ENCODE measurements around the gene NUDCD3.

NUDCD3 gene

DNA sequence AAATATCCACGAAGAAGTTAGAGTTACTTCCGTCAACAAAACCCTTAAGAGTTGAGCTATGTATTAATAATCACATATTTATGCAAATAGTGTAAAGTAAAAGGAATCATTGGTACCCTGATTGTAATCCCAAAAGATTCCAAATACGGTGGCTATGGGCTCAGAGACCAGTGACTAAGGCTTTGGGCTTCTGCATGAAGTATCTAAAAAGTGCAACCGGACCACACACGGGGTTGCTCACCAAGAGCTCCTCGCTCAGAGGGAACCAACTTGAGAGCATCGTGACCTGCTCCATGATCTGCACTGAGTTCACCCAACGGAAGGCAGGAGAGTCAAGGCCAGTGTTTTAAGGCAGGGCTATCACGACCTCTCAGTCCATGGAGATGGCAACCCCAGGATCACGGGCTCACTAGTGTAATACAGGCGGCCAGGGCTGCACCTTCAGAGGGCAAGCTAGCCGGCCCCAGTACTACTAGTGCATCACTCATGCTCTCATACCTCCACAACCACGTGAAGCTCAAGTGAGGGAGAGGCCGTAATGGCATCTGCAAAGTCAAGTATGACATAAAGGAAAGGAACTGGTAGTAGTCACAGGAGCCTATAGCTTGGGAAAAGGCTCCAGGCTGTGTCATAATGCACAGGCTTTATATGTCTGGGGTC lies 87.9 kb downstream of the NUDCD3 start:
- no peaks in the 10 kb centered on the region for H3K9me3 ChIP-seq
- no peak overlapping the region for H3K4me3 ChIP-seq
- H3K27ac ChIP-seq, result no peak overlapping the region
- intact Hi-C loops (cut with DNase I; ENCODE audit: low total_unique reads), result no loop called here
- TF ChIP-seq, protein P1, sequence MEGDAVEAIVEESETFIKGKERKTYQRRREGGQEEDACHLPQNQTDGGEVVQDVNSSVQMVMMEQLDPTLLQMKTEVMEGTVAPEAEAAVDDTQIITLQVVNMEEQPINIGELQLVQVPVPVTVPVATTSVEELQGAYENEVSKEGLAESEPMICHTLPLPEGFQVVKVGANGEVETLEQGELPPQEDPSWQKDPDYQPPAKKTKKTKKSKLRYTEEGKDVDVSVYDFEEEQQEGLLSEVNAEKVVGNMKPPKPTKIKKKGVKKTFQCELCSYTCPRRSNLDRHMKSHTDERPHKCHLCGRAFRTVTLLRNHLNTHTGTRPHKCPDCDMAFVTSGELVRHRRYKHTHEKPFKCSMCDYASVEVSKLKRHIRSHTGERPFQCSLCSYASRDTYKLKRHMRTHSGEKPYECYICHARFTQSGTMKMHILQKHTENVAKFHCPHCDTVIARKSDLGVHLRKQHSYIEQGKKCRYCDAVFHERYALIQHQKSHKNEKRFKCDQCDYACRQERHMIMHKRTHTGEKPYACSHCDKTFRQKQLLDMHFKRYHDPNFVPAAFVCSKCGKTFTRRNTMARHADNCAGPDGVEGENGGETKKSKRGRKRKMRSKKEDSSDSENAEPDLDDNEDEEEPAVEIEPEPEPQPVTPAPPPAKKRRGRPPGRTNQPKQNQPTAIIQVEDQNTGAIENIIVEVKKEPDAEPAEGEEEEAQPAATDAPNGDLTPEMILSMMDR (IDR thresholded peaks at IDR 0.05), result no peak
- no peaks in the 10 kb centered on the region for H3K4me1 ChIP-seq
- H3K27me3 ChIP-seq, result no peaks in the 10 kb centered on the region
- no peak for DNase-seq
- H3K36me3 ChIP-seq, result peaks cover 14 to 62% (median 35%) of the 10 kb centered on the region in 3 donors

DNA sequence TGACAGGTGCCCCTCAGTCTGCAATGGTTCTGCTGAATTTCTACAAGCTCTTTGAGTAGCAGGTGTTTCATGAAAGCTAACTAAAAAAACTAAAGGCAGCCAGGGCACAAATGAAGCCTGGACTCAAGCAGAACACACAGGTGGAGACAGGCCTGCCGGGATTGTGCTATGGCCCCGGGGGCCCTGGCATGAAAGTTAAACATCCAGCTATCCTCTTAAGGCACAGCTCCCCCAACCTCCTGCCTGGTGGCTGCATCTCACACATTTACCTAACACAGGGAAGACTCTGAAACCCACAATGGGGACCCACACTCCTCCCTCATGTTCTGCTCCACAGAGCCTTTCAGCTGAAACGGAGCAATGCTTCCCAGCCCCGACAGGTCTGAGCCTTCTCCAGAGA lies 88.8 kb downstream of the NUDCD3 start:
- Histone ChIP-seq H3K36me3 (peaks cover 14 to 62% (median 38%) of the 10 kb centered on the region in 3 donors), H3K27ac (no peak overlapping the region), H3K27me3 (no peaks in the 10 kb centered on the region), H3K4me3 (no peak overlapping the region), H3K4me1 (no peaks in the 10 kb centered on the region), H3K9me3 (no peaks in the 10 kb centered on the region)
- no peak for DNase-seq
- TF ChIP-seq, protein P1 (IDR thresholded peaks at IDR 0.05), result no peak
- intact Hi-C loops (cut with DNase I; ENCODE audit: low total_unique reads), result no loop called here

DNA sequence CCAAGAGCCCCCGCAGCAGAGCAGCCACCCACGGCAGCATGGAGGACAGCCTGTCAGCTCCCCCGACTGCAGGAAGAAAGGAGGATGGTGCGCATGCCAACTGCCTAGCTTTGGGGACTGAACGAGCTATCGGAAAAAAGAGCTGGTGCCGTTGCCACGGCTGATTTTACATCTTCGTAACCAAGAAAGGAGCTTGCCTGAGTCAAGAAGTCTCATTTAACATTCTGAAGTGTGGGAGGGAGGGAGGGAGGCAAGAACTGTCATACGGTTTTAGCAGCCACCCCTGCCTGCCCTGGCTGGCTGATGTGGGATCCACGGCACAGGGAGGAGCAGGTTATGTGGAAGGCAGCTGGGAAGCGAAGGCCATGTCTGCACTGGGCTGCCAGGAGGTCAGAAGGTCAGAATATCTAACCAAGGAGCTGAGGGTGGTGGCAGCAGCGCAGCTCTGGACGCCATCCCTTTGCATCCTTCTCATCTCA lies 90.4 kb downstream of the NUDCD3 start:
- TF ChIP-seq, protein P1 (IDR thresholded peaks at IDR 0.05), result no peak
- Histone ChIP-seq H3K27ac (no peak overlapping the region), H3K4me1 (no peaks in the 10 kb centered on the region), H3K36me3 (peaks cover 14 to 56% (median 38%) of the 10 kb centered on the region in 3 donors), H3K27me3 (no peaks in the 10 kb centered on the region), H3K4me3 (no peak overlapping the region), H3K9me3 (no peaks in the 10 kb centered on the region)
- intact Hi-C loops (cut with DNase I; ENCODE audit: low total_unique reads), result no loop called here
- DNase-seq, result no peak

DNA sequence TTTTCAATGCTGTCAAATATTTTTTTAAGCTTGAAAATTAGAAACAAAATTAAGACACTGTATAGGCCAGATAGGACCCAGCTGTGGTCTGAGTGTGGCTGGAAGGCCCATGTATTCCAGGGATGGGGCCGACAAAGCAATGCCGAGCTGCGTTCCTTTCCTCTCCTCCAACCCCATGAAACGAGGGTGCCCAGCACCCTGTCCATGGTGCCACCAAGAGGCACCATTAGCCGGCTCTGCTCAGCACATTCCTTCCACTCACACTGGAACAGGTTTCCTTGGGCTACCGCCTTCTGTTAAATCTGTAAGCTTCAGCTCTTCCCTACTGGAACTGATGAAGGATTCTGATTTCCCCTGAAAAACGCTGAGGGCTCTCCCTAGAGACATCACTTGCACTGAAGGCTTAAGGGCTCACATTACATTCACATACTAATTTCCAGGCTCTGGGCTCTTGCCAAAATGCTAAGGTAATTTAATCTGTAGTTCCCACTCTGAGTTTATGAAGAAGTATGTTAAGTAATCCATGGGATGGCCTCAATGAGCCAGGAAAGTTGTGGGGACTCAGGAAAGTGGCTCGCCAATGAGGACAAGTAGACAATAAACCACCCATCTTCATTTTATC lies 91.4 kb downstream of the NUDCD3 start:
- intact Hi-C loops (cut with DNase I; ENCODE audit: low total_unique reads), result no loop called here
- H3K27ac ChIP-seq, result no peak overlapping the region

DNA sequence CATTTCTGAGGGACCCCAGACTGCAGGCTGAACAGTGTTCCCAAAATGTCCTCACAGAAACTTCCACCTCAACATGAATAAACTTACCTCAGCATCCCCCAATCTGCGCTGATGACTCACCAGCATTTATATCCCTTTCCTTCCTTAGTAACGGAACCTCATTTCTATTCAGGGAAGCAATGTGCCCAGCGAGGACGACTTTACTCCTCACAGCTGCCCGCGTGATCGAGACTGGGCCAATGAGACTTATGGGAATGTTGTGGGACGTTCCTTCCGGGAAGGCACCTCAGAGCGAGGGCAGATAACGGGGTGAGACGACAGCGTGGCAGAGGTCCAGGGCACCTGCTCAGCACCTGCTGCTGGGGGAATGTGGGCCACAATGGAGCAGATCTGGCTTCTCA lies 91.9 kb downstream of the NUDCD3 start:
- Histone ChIP-seq H3K27ac (no peak overlapping the region), H3K27me3 (no peaks in the 10 kb centered on the region), H3K9me3 (no peaks in the 10 kb centered on the region), H3K4me3 (no peak overlapping the region), H3K36me3 (peaks cover 10 to 49% (median 30%) of the 10 kb centered on the region in 3 donors), H3K4me1 (no peaks in the 10 kb centered on the region)
- intact Hi-C loops (cut with DNase I; ENCODE audit: low total_unique reads), result no loop called here
- peak in 1 of 2 donors; percentile 37 for DNase-seq
- TF ChIP-seq, protein P1 (IDR thresholded peaks at IDR 0.05), result no peak

More for the DNA sequence above, 91.4 kb downstream of the NUDCD3 start:
- H3K27me3 ChIP-seq, result no peaks in the 10 kb centered on the region
- no peaks in the 10 kb centered on the region for H3K4me1 ChIP-seq
- no peak for DNase-seq
- no peak overlapping the region for H3K4me3 ChIP-seq
- H3K9me3 ChIP-seq, result no peaks in the 10 kb centered on the region
- TF ChIP-seq, protein P1 (IDR thresholded peaks at IDR 0.05), result no peak
- H3K36me3 ChIP-seq, result peaks cover 14 to 51% (median 35%) of the 10 kb centered on the region in 3 donors

Data from tibial artery (tissue), 4 donors.